Activated naive CD4-positive, alpha-beta T cell treated with anti-CD3 and anti-CD28 coated beads for 36 hours (primary cell): Measurements from ENCODE around the gene SLC44A3. TPM values are rescaled to one million over a fixed set of nuclear protein-coding genes. Genes with fewer than 3 reads are reported as not detected.

Experiments
- CTCF ChIA-PET: fragments of 350-600 bp; sonication (Branson Sonifier 250); formaldehyde crosslinking; loops from one replicate; lab custom pipeline; 2021; ENCODE audit warnings: antibody characterized with exemption; lab: Charles Lee
- DNase-seq: peaks from one replicate; pipeline ENCODE4 v3.0.0-alpha.2; 2020
- H3K27ac Mint-ChIP-seq: one replicate; pipeline ENCODE4 v1.8.0; 2021; ENCODE audit warnings: mild to moderate bottlenecking, mixed read lengths
- H3K27me3 Mint-ChIP-seq: one replicate; pipeline ENCODE4 v1.8.0; 2021; ENCODE audit warnings: low read depth, mixed read lengths
- H3K36me3 Mint-ChIP-seq: one replicate; pipeline ENCODE4 v1.8.0; 2021; ENCODE audit warnings: low read depth, mixed read lengths
- H3K4me1 Mint-ChIP-seq: one replicate; pipeline ENCODE4 v1.8.0; 2021; ENCODE audit warnings: low read depth, mixed read lengths
- H3K4me3 Mint-ChIP-seq: one replicate; pipeline ENCODE4 v1.8.0; 2021; ENCODE audit warnings: mild to moderate bottlenecking, moderate library complexity, mixed read lengths
- H3K9me3 Mint-ChIP-seq: one replicate; pipeline ENCODE4 v1.8.0; 2021; ENCODE audit warnings: mixed read lengths
- intact Hi-C: fragments of 100-400 bp; cut with micrococcal nuclease; formaldehyde crosslinking; loops from one replicate; pipeline ENCODE4 v1.15.1; 2023
- total RNA-seq, 2 experiments: library from RNA; stranded (reverse); gene quantifications; one replicate each; pipeline ENCODE4 v1.2.3, GENCODE V29; 2021

The SLC44A3 gene, protein sequence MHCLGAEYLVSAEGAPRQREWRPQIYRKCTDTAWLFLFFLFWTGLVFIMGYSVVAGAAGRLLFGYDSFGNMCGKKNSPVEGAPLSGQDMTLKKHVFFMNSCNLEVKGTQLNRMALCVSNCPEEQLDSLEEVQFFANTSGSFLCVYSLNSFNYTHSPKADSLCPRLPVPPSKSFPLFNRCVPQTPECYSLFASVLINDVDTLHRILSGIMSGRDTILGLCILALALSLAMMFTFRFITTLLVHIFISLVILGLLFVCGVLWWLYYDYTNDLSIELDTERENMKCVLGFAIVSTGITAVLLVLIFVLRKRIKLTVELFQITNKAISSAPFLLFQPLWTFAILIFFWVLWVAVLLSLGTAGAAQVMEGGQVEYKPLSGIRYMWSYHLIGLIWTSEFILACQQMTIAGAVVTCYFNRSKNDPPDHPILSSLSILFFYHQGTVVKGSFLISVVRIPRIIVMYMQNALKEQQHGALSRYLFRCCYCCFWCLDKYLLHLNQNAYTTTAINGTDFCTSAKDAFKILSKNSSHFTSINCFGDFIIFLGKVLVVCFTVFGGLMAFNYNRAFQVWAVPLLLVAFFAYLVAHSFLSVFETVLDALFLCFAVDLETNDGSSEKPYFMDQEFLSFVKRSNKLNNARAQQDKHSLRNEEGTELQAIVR
- total RNA-seq = not detected

DNA sequence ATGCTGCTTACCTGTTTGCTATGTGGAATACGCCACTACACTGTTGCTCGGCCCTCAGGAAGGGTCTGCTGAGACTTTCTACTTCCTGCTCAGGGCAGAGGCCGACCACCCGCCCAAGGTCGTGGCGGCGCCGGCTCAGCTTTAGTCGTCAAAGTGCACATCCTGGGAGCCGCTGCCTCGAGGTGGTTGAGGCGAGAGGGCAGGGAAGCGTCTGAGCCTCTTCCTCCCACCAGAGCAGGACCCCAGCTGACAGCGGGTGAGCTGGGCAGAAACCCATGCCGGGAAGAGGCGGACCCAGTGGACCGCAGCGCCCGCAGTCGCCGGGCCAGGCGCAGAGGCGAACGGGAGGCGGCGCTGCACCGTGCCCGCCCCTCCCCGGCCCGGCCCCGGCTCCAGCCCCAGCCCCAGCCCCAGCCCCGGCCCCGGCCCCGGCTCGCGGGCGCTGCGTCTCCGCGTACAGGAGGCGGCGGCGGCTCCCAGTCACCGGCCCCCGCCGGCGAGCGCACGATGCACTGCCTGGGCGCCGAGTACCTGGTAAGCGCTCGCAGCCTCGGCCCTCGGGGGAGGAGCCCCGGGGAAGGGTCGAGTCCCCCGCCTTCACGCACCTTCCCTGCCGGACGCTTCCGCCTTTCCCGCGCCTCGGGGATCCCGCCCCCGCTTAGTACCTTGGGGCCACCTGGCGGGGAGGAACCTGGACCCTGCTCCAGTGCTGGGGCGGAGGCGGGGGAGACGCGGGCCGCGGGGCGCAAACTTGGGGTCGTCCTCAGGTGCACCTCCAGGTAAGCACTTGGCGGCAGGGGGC lies at the start of gene SLC44A3:
Gene SLC44A3, plus strand, starts transcription at position 413 of the 802 bp plus-strand sequence. Its CDS starts 95 bp downstream, at position 508.
- Mint-ChIP-seq H3K27me3 (peaks cover 29% of the 10 kb centered on the region), H3K36me3 (no peaks in the 10 kb centered on the region), H3K4me3 (peak within 1 kb of the TSS; percentile 57), H3K4me1 (peaks cover 2% of the 10 kb centered on the region), H3K27ac (no peak within 1 kb of the TSS), H3K9me3 (no peaks in the 10 kb centered on the region)
- peak; percentile 6 for DNase-seq
- CTCF ChIA-PET = no interaction called here
- intact Hi-C loops = loop anchor here (1.0 kb wide), 1 partner anchor 223 kb away; no protein-coding TSS in a partner anchor

DNA sequence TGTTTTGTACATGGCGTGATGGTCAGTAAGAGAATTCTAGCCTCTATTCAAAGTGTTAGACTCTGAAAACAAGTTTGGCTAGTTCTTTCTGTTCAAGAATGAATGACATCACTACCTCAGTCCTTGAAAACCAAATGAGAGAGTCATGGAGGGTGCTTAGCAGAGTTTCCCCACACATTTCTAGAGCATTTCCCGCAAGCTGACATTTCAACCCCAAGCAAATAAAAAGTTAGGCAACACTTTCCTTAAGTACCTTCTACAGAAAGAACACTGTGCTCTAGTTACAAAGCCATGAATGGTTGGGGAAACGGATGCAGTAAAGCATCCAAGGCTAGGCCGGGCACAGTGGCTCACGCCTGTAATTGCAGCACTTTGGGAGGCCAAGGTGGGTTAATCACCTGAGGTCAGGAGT lies 47.9 kb upstream of the SLC44A3 start:
- no peaks in the 10 kb centered on the region for H3K36me3 Mint-ChIP-seq
- H3K27me3 Mint-ChIP-seq = peaks cover 7% of the 10 kb centered on the region
- no peak overlapping the region for H3K4me3 Mint-ChIP-seq
- CTCF ChIA-PET = interaction anchor here (0.7 kb wide), 1 partner anchor 82 kb away, joined by 4 read pairs; no protein-coding TSS in a partner anchor
- no peak overlapping the region for H3K27ac Mint-ChIP-seq
- H3K9me3 Mint-ChIP-seq = no peaks in the 10 kb centered on the region
- intact Hi-C loops = no loop called here
- no peaks in the 10 kb centered on the region for H3K4me1 Mint-ChIP-seq
- DNase-seq = no peak

DNA sequence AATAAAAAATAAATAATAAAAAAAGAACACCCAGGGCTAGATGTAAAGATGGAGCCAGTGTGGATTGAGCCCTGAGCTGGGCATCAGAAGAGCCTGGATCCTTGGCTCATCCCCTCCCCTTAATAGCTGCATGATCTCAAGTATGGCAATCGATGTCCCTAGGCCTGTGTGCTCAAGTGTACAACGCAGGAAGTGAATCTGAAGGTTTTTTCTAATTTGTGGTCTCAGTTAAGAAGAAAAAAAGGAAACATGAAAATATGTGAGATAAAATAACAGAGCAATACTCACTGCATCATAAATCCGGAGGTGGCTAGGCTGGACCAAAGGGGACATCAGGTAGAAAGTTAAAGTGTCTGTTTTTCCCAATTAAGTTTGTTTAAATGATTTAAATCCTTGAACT lies 47.3 kb upstream of the SLC44A3 start:
- CTCF ChIA-PET = interaction anchor here (0.7 kb wide), 1 partner anchor 81 kb away, joined by 4 read pairs; no protein-coding TSS in a partner anchor

DNA sequence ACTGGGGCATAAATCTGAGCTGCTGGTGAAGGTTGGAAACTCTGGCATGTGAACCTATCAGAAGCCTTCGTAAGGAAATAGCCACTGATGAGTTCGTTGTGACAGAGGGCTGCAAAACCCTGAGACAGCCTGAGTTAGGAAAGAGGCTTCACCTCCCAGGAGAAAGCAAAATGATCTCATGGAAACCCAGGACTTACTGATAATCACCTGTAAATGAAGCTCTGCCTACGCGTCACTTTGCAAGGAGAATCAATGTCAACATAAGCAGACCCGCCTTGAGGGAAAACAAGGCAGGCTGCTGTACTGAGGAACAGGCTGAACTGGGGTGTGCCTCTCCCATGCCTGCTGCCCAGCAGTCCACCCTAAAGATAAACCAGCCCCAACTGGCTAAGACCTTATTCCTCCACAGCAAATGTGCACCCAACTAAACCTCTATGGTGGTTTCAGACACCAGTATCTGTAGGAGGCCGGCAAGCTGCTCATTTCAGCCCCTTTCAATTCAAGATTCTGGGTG lies 46.8 kb upstream of the SLC44A3 start:
- intact Hi-C loops = no loop called here
- H3K4me1 Mint-ChIP-seq = no peaks in the 10 kb centered on the region
- DNase-seq = no peak
- H3K36me3 Mint-ChIP-seq = no peaks in the 10 kb centered on the region
- H3K4me3 Mint-ChIP-seq = no peak overlapping the region
- H3K9me3 Mint-ChIP-seq = no peaks in the 10 kb centered on the region
- H3K27ac Mint-ChIP-seq = no peak overlapping the region
- peaks cover 7% of the 10 kb centered on the region for H3K27me3 Mint-ChIP-seq
- CTCF ChIA-PET = no interaction called here

More for the DNA sequence above, 47.3 kb upstream of the SLC44A3 start:
- Mint-ChIP-seq H3K9me3 (no peaks in the 10 kb centered on the region), H3K27me3 (peaks cover 7% of the 10 kb centered on the region), H3K4me3 (no peak overlapping the region), H3K27ac (no peak overlapping the region), H3K36me3 (no peaks in the 10 kb centered on the region), H3K4me1 (no peaks in the 10 kb centered on the region)
- no peak for DNase-seq
- intact Hi-C loops = no loop called here

DNA sequence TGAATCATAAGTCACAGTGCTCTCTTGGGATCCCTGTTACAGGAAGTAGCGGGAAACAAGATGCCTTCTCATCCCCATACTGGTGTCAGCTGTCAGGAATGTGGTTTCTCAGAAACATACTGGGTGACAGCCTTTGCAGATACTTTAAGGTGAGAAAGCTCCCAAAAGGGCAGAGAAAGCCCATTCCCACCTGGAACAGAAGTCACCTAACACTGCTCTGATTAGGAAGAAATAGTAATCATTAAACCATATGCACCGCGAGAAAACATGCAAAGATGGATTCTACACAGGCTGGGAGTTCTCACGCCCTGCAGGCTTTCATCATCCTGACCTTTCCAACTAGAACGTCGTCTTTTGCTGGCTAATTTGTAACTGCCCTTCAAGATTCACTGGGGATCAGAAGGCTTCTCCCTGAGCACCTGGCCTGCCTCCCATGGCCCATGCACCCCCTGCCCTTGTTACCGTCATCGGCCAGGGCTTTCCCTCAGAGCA lies 46.2 kb upstream of the SLC44A3 start:
- Mint-ChIP-seq H3K4me1 (no peaks in the 10 kb centered on the region), H3K4me3 (no peak overlapping the region), H3K9me3 (no peaks in the 10 kb centered on the region), H3K27me3 (peaks cover 9% of the 10 kb centered on the region), H3K27ac (no peak overlapping the region), H3K36me3 (no peaks in the 10 kb centered on the region)
- intact Hi-C loops = no loop called here
- CTCF ChIA-PET = no interaction called here
- DNase-seq = no peak

DNA sequence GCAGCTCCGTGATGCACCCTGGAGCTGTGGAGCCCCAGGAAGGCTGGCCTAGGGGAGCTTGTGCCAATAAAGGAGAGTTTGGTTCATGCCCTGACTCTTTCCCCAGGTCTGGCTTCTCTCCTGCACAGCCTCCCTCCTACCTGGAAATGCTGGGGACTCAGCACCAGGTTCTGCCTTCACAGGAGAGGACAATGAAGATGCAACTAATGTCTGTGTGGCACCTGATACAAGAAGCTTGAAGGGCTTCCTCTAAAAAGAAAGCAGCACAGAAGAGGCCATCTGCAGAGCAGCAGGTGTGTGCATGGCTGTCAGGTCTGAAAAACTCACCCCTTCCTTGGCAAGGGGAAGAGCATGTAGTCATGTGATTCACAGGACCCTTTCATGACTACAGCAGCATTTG lies 43.7 kb upstream of the SLC44A3 start:
- no peak for DNase-seq
- Mint-ChIP-seq H3K4me3 (no peak overlapping the region), H3K36me3 (no peaks in the 10 kb centered on the region), H3K27me3 (peaks cover 24% of the 10 kb centered on the region), H3K9me3 (no peaks in the 10 kb centered on the region), H3K4me1 (no peaks in the 10 kb centered on the region), H3K27ac (no peak overlapping the region)
- intact Hi-C loops = no loop called here
- CTCF ChIA-PET = interaction anchor here (0.9 kb wide), 1 partner anchor 16 kb away, joined by 3 read pairs; no protein-coding TSS in a partner anchor

DNA sequence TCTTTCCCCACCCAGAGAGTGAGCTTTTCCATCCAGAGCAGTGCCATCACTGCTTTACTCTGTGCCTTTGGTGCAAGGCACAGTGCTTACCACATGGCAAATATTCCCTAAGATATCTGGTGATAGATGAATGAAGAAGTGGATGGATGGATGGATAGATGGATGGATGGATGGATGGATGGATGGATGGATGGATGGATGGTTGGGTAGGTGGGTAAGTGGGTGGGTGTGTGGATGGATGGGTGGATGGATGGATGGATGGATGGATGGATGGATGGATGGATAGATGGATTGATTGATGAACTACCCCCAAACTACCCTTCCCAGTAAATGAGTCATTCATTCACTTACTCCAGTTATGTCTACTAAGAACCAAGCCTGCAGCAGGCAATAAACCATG lies 42.9 kb upstream of the SLC44A3 start:
- no peak overlapping the region for H3K27ac Mint-ChIP-seq
- no peak for DNase-seq
- CTCF ChIA-PET = no interaction called here
- no peaks in the 10 kb centered on the region for H3K9me3 Mint-ChIP-seq
- no peaks in the 10 kb centered on the region for H3K36me3 Mint-ChIP-seq
- intact Hi-C loops = no loop called here
- peaks cover 24% of the 10 kb centered on the region for H3K27me3 Mint-ChIP-seq
- no peaks in the 10 kb centered on the region for H3K4me1 Mint-ChIP-seq
- no peak overlapping the region for H3K4me3 Mint-ChIP-seq

DNA sequence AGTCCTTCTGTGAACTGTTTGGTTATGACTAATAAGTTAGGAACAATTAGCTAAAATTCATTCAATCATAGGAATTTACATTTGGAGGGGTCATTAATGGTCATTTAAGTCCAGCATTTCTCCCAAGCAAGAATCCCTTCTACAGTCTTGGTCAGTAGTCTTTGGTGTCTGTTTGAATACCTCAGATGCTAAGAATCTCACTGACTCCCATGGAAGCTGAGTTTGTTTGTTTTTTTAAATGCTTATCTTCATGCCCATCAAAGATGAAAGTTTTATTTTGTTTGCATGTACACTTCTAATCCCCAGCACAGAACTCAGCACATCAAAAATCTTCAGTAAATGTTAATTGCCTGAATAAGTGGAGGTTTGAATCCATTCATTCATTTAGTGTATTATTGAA lies 41.3 kb upstream of the SLC44A3 start:
- Mint-ChIP-seq H3K27ac (no peak overlapping the region), H3K4me3 (no peak overlapping the region), H3K36me3 (no peaks in the 10 kb centered on the region), H3K27me3 (peaks cover 21% of the 10 kb centered on the region), H3K4me1 (no peaks in the 10 kb centered on the region), H3K9me3 (no peaks in the 10 kb centered on the region)
- CTCF ChIA-PET = no interaction called here
- DNase-seq = no peak
- intact Hi-C loops = no loop called here

DNA sequence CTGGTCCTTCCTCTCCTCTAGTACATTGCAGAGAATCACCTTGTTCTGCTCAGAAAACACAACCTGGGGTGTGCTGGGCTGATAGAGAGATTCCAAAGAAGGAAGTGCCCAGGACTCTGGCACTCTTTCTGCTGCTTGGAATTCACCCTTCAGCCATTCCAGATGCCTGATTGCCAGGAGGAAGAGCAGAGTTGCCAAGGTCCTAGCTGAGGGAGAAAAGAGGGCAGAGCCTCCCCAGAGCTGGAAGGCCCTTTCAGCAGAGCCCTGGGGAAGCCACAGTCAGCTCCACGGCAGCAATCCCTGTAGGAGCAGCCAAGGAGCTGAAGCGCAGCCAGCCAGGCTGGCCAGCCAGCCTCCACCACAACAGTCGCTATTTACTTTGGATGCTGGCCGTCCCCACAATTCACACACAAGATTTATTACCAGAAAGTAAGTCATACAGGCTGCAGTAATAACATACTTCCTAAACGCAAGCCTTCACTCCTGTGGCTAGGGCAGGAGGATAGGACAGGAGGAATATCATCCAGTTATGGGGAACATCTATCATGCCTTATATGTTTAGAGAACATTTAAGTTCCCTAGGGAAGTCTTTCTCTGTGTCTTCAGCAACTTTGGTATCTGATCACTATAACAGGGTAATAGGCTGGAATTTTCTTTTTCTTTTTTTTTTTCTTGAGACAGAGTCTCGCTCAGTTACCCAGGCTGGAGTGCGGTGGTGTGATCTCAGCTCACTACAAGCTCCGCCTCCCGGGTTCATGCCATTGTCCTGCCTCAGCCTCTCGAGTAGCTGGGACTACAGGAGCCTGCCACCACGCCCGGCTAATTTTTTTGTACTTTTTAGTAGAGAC lies 36.6 kb upstream of the SLC44A3 start:
- CTCF ChIA-PET = interaction anchor here (1.8 kb wide), 1 partner anchor 23 kb away, joined by 7 read pairs; no protein-coding TSS in a partner anchor
- Mint-ChIP-seq H3K36me3 (no peaks in the 10 kb centered on the region), H3K27ac (no peak overlapping the region), H3K27me3 (peaks cover 23% of the 10 kb centered on the region), H3K4me1 (no peaks in the 10 kb centered on the region), H3K9me3 (no peaks in the 10 kb centered on the region), H3K4me3 (no peak overlapping the region)
- no peak for DNase-seq
- intact Hi-C loops = no loop called here

DNA sequence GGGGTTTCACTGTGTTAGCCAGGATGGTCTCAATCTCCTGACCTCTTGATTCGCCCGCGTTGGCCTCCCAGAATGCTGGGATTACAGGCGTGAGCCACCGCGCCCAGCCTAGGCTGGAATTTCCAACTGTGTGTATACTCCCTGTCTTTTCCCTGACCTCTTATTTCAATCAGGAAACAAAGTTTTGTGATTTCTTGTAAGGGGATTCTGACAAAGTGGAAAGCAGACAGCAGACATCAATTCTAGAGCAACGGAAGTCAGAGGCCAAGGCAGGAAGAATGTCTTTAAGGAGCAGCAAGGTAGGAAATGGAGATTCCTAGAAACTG lies 36.0 kb upstream of the SLC44A3 start:
- Mint-ChIP-seq H3K9me3 (no peaks in the 10 kb centered on the region), H3K4me1 (no peaks in the 10 kb centered on the region), H3K36me3 (no peaks in the 10 kb centered on the region), H3K27ac (no peak overlapping the region), H3K4me3 (no peak overlapping the region), H3K27me3 (peaks cover 20% of the 10 kb centered on the region)
- intact Hi-C loops = no loop called here
- DNase-seq = no peak
- CTCF ChIA-PET = no interaction called here

DNA sequence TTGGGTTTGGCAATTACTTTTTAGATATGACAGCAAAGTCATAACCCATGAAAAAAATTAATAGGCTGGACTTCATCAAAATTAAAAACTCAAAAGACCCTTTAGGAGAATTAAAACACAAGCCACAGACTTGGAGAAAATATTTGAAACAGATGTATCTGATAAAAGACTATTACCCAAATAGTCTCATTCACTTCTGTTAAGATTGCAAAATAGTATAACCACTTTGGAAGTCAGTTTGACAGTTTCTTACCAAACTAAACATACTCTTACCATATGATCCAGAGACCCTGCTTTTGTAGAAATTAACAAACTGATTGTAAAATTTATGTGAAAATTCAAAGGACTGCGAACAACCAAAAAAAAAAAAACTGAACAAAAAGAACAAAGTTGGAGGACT lies 32.5 kb upstream of the SLC44A3 start:
- intact Hi-C loops = no loop called here
- Mint-ChIP-seq H3K4me1 (no peaks in the 10 kb centered on the region), H3K27me3 (peaks cover 6% of the 10 kb centered on the region), H3K27ac (no peak overlapping the region), H3K36me3 (no peaks in the 10 kb centered on the region), H3K9me3 (no peaks in the 10 kb centered on the region), H3K4me3 (no peak overlapping the region)
- DNase-seq = no peak
- CTCF ChIA-PET = no interaction called here
